ENCODE data around the gene MIP.

MIP gene

DNA sequence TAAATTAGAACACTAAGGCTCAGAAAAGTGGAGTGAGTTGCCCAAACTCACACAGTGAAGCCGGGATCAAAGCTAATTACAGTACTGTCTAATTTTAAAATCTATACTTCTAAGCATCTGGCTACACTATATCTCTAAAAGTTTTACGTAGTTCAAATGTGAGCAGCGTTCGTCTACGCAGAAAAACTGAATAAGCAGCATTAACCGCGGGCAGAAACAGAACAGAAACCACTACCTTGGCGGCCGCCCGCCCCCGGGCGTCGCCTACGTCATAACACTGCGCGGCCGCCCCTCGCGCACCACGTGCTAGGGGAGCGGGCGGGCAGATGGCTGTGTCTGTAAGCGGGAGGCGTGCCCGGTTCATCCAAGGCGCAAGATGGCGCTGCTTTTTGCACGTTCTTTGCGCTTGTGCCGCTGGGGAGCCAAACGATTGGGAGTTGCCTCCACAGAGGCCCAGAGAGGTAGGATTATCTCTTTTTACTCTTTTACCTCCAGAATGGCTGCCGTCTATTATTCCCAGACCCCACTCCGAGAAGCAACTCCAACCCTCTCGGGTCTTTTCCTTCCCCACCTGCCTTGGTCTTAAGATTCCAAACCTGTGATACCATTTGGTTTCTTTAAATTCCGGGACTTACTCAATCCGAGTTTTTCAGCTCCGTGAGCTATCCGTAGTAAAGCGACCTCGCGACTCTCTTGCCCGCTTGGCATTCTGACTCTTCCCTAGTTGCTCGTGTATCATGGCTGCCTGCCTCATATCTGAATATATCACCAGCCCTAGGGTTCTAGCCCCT lies 14.0 kb upstream of the MIP start, which contains the start of gene SPRYD4 (continued):
- TF ChIP-seq, protein P1, sequence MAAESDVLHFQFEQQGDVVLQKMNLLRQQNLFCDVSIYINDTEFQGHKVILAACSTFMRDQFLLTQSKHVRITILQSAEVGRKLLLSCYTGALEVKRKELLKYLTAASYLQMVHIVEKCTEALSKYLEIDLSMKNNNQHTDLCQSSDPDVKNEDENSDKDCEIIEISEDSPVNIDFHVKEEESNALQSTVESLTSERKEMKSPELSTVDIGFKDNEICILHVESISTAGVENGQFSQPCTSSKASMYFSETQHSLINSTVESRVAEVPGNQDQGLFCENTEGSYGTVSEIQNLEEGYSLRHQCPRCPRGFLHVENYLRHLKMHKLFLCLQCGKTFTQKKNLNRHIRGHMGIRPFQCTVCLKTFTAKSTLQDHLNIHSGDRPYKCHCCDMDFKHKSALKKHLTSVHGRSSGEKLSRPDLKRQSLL (tag by site-specific recombination; IDR thresholded peaks at IDR 0.05): no peak
- TF ChIP-seq, protein P2, sequence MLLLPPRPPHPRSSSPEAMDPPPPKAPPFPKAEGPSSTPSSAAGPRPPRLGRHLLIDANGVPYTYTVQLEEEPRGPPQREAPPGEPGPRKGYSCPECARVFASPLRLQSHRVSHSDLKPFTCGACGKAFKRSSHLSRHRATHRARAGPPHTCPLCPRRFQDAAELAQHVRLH (tag by site-specific recombination; IDR thresholded peaks at IDR 0.05): 0 out of 2 replicates have a peak, but pooled peaks have one; percentile 61
- no peak for TF ChIP-seq ZNF549 (tag by site-specific recombination; IDR thresholded peaks at IDR 0.05)
- TF ChIP-seq FEZF1 (tag by site-specific recombination; IDR thresholded peaks at IDR 0.05): peak; percentile 29; the same call in 1 of the 2 replicates
- peak; percentile 72; the same call in 1 of the 2 replicates for TF ChIP-seq ZEB2 (tag by site-specific recombination; IDR thresholded peaks at IDR 0.05)
- TF ChIP-seq ZNF138 (tag by site-specific recombination; IDR thresholded peaks at IDR 0.05; ENCODE audit: borderline replicate concordance): no peak
- no peak for TF ChIP-seq ZNF214 (tag by site-specific recombination; IDR thresholded peaks at IDR 0.05; ENCODE audit: borderline replicate concordance)
- TF ChIP-seq ZBTB8A (tag by site-specific recombination; IDR thresholded peaks at IDR 0.05): peak; percentile 99
- no peak; the same call in 1 of the 2 replicates for TF ChIP-seq ZNF2 (tag by site-specific recombination; IDR thresholded peaks at IDR 0.05)
- TF ChIP-seq, protein P3, sequence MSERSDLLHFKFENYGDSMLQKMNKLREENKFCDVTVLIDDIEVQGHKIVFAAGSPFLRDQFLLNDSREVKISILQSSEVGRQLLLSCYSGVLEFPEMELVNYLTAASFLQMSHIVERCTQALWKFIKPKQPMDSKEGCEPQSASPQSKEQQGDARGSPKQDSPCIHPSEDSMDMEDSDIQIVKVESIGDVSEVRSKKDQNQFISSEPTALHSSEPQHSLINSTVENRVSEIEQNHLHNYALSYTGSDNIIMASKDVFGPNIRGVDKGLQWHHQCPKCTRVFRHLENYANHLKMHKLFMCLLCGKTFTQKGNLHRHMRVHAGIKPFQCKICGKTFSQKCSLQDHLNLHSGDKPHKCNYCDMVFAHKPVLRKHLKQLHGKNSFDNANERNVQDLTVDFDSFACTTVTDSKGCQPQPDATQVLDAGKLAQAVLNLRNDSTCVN (tag by site-specific recombination; optimal IDR thresholded peaks at IDR 0.05): peak; percentile 77
- TF ChIP-seq ZNF571 (tag by site-specific recombination; IDR thresholded peaks at IDR 0.05): no peak
- TF ChIP-seq ZNF677 (tag by site-specific recombination; IDR thresholded peaks at IDR 0.05): no peak
- peak; percentile 87 for TF ChIP-seq ZBTB17 (tag by site-specific recombination; IDR thresholded peaks at IDR 0.05)
- TF ChIP-seq, protein P4, sequence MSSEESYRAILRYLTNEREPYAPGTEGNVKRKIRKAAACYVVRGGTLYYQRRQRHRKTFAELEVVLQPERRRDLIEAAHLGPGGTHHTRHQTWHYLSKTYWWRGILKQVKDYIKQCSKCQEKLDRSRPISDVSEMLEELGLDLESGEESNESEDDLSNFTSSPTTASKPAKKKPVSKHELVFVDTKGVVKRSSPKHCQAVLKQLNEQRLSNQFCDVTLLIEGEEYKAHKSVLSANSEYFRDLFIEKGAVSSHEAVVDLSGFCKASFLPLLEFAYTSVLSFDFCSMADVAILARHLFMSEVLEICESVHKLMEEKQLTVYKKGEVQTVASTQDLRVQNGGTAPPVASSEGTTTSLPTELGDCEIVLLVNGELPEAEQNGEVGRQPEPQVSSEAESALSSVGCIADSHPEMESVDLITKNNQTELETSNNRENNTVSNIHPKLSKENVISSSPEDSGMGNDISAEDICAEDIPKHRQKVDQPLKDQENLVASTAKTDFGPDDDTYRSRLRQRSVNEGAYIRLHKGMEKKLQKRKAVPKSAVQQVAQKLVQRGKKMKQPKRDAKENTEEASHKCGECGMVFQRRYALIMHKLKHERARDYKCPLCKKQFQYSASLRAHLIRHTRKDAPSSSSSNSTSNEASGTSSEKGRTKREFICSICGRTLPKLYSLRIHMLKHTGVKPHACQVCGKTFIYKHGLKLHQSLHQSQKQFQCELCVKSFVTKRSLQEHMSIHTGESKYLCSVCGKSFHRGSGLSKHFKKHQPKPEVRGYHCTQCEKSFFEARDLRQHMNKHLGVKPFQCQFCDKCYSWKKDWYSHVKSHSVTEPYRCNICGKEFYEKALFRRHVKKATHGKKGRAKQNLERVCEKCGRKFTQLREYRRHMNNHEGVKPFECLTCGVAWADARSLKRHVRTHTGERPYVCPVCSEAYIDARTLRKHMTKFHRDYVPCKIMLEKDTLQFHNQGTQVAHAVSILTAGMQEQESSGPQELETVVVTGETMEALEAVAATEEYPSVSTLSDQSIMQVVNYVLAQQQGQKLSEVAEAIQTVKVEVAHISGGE (tag by site-specific recombination; conservative IDR thresholded peaks at IDR 0.05; ENCODE audit: low read depth): peak; percentile 40
- no peak for TF ChIP-seq ZNF112 (tag by site-specific recombination; IDR thresholded peaks at IDR 0.05)
- no peak for TF ChIP-seq ZNF155 (tag by site-specific recombination; IDR thresholded peaks at IDR 0.05)
- TF ChIP-seq ZNF10 (tag by site-specific recombination; IDR thresholded peaks at IDR 0.05): 0 out of 2 replicates have a peak, but pooled peaks have one; percentile 21
- no peak for TF ChIP-seq ZNF404 (tag by site-specific recombination; IDR thresholded peaks at IDR 0.05)
- TF ChIP-seq ZNF433 (tag by site-specific recombination; IDR thresholded peaks at IDR 0.05; ENCODE audit: low read depth): no peak
- no peak for TF ChIP-seq ZNF664 (tag by site-specific recombination; IDR thresholded peaks at IDR 0.05)
- no peak for TF ChIP-seq ZFP41 (tag by site-specific recombination; IDR thresholded peaks at IDR 0.05; ENCODE audit: borderline replicate concordance)
- TF ChIP-seq ZNF133 (tag by site-specific recombination; IDR thresholded peaks at IDR 0.05): no peak
- peak; percentile 71; the same call in 1 of the 2 replicates for TF ChIP-seq ZBTB7A (tag by site-specific recombination; IDR thresholded peaks at IDR 0.05; ENCODE audit: low read depth)
- TF ChIP-seq ZNF626 (tag by site-specific recombination; IDR thresholded peaks at IDR 0.05): no peak
- peak; percentile 76 for TF ChIP-seq SP7 (tag by site-specific recombination; IDR thresholded peaks at IDR 0.05)
- peak; percentile 79; the same call in 1 of the 2 replicates for TF ChIP-seq ZBTB21 (tag by site-specific recombination; IDR thresholded peaks at IDR 0.05)
- peak; percentile 84 for TF ChIP-seq ZNF639 (tag by site-specific recombination; IDR thresholded peaks at IDR 0.05)
- peak; percentile 93 for TF ChIP-seq ZXDB (tag by site-specific recombination; IDR thresholded peaks at IDR 0.05)
- TF ChIP-seq HIC1 (tag by site-specific recombination; IDR thresholded peaks at IDR 0.05): peak; percentile 44; the same call in 1 of the 2 replicates
